ENCODE results near the gene KCNH4.

Gene KCNH4

DNA sequence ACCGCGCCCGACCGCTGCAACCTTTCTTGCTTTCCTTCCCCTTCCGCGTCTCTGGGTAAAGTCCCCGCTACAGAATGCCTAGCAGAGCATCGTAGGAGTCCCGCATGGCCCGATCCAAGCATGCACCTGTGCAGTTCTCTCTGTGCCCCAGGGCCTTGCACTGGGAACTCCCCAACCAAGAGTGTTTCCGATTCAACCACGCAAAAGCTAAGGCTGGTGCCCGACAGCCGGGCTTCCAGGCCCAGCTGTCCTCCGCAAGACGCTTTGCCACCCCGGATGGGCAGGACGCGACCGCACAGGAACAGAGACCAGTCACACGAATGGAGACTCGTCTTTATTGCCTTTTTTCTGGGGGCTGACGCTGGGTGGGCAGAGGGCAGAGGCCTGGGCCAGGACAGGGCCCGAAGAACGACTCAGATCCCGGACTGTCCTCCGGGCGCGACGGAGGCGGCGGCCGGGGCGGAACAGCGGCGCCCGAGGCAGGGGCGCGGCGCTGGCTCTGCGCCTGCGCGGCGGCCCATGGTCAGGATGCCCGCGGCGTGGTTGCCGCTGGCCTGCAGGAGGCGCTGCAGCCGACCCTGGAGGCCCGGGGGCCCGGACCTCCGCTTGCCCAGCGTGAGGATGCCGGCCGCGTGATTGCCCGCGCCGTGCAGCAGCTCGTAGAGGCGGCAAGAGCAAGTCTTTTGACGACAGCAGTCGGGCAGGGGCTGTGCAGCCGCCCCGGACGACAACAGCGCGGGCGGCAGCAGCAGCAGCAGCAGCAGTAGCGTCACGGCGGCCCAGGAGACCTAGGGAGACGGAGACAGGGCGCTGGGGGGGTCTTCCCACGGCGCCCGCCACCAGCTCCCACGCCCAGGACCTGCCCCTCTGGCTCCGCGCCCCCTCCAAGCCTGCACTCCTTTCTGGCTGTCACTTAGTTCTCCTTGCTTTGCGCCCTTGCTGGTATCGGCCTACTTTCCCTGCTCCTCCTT, 3.1 kb upstream of the KCNH4 start:
- Histone ChIP-seq H3K4me3 (ENCODE audit: low read length) (peak overlapping the region; percentile 80), H3K36me3 (ENCODE audit: insufficient read depth, low read length) (no peaks in the 10 kb centered on the region), H3K27me3 (ENCODE audit: control insufficient read depth, insufficient read depth, low read length) (peaks cover 28% of the 10 kb centered on the region), H3K9ac (ENCODE audit: low read depth, low read length) (peak overlapping the region; percentile 82), H3K9me3 (replicated peaks; ENCODE audit: low read length) (no peaks in the 10 kb centered on the region), H3K4me1 (ENCODE audit: control insufficient read depth, insufficient read depth, low read length) (peaks cover 27% of the 10 kb centered on the region), H3K4me2 (ENCODE audit: low read length) (peak overlapping the region; percentile 98)

DNA sequence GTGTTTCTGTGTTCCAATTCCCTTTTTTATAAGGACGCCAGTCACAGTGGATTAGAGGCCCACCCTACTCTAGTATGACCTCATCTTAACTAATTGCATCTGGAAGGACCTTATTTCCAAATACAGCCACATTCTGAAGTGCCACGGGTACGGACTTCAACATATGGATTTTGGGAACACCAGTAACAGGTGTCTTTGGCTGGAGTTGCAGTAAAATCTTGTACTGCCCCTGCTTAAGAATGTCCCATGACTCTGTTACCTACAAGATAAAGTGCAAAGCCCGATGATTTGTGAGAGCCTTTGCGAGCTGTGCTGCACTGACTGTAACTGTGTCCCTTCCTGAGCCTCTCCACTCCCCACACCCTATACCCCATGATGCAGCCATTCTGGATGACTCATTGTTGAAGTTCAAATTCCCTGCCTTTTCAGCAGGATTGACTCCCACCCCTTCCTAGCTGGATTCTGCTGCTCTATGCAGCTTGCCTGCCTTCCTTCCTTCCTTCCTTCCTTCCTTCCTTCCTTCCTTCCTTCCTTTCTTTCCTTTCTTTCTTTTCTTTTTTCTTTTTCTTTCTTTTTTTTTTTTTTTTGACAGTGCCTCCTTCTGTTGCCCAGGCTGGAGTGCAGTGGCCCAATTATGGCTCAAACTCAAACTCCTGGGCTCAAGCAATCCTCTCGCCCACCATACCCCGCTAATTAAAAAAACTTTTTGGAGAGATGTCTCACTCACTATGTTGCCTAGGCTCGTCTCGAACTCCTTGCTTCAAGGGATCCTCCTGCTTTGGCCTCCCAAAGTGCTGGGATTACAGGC, 2.2 kb upstream of the KCNH4 start:
- peak overlapping the region; percentile 98 for H3K4me2 ChIP-seq (ENCODE audit: low read length)
- no peaks in the 10 kb centered on the region for H3K36me3 ChIP-seq (ENCODE audit: insufficient read depth, low read length)
- no peaks in the 10 kb centered on the region for H3K9me3 ChIP-seq (replicated peaks; ENCODE audit: low read length)
- no peak overlapping the region for H3K9ac ChIP-seq (ENCODE audit: low read depth, low read length)
- H3K4me1 ChIP-seq (ENCODE audit: control insufficient read depth, insufficient read depth, low read length): peaks cover 27% of the 10 kb centered on the region
- H3K27me3 ChIP-seq (ENCODE audit: control insufficient read depth, insufficient read depth, low read length): peaks cover 37% of the 10 kb centered on the region
- peak overlapping the region; percentile 80 for H3K4me3 ChIP-seq (ENCODE audit: low read length)

DNA sequence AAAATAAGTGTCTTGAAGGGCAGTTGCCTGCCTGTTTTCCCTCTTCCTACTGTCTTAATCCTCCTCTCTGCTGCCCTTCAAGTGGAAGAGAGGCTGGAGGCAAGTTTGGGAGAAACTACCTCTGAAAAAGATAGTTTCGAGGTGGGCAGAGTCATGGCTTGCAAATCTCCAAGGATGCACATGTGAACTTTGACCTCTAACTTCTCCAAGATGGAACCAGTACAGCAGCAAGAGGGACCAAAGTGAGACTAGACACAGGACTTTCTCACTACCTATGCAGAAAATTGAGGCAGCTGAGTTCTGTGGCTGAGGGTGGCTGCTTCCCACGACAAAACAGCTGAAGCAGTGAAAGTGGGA, 887 bp upstream of the KCNH4 start:
- no peak overlapping the region for H3K9ac ChIP-seq (ENCODE audit: low read depth, low read length)
- H3K4me1 ChIP-seq (ENCODE audit: control insufficient read depth, insufficient read depth, low read length): peaks cover 27% of the 10 kb centered on the region
- no peaks in the 10 kb centered on the region for H3K9me3 ChIP-seq (replicated peaks; ENCODE audit: low read length)
- H3K4me3 ChIP-seq (ENCODE audit: low read length): no peak overlapping the region
- no peaks in the 10 kb centered on the region for H3K36me3 ChIP-seq (ENCODE audit: insufficient read depth, low read length)
- no peak overlapping the region for H3K4me2 ChIP-seq (ENCODE audit: low read length)
- H3K27me3 ChIP-seq (ENCODE audit: control insufficient read depth, insufficient read depth, low read length): peaks cover 39% of the 10 kb centered on the region

DNA sequence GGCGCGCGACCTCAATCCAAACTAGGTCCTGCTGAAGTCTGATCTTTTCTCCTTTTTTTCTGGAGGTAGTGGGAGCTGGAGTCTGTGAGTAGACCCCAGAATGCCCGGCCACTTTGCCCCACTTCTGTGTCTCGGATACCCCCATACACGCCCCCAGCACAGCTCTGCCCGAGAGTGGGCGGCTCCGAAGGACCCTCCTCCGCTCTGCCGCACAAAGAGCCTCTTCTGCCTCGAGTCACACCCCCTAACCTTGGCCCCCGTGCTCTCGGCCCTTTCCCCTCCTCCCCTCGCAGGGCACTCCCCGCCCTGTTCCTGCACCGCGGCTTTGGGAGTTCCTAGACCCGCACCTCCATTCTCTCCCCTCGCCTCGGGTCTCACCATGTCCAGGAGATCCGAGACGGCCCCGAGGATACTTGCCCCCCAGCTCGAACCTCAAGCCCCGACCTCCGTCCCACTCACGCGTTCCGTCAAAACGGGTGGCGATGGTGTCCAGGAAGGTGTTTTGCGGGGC, 476 bp downstream of the KCNH4 start:
- H3K4me2 ChIP-seq (ENCODE audit: low read length): peak overlapping the region; percentile 72
- peaks cover 27% of the 10 kb centered on the region for H3K4me1 ChIP-seq (ENCODE audit: control insufficient read depth, insufficient read depth, low read length)
- H3K27me3 ChIP-seq (ENCODE audit: control insufficient read depth, insufficient read depth, low read length): peaks cover 45% of the 10 kb centered on the region
- H3K9ac ChIP-seq (ENCODE audit: low read depth, low read length): no peak overlapping the region
- no peaks in the 10 kb centered on the region for H3K9me3 ChIP-seq (replicated peaks; ENCODE audit: low read length)
- no peaks in the 10 kb centered on the region for H3K36me3 ChIP-seq (ENCODE audit: insufficient read depth, low read length)
- H3K4me3 ChIP-seq (ENCODE audit: low read length): peak overlapping the region; percentile 53

DNA sequence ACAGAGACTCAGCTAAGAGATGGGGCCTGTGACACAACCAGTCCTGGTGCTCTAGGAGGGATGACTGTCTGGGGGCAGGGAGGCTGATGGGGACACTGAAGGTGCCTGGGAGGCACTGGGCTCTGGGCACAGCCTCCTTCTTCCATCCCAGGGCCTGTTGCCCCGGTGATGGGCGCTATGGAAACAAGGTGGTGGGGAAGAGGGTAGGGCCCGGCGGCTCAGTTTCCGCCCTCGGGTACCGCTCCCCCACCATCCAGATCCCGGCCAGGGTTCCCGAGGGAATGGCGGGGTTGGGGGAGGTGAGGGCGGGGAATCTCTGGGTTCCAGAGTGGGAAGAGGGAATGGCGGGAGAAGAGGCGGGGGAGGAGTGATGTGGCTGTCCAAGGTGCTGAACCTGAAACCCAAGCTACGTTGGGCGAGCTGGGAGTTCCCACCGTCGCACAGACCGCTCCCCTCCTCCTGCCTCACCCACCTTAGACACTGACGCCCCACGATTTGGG, 981 bp downstream of the KCNH4 start:
- peaks cover 50% of the 10 kb centered on the region for H3K27me3 ChIP-seq (ENCODE audit: control insufficient read depth, insufficient read depth, low read length)
- H3K4me1 ChIP-seq (ENCODE audit: control insufficient read depth, insufficient read depth, low read length): peaks cover 27% of the 10 kb centered on the region
- H3K9ac ChIP-seq (ENCODE audit: low read depth, low read length): no peak overlapping the region
- H3K36me3 ChIP-seq (ENCODE audit: insufficient read depth, low read length): no peaks in the 10 kb centered on the region
- no peak overlapping the region for H3K4me2 ChIP-seq (ENCODE audit: low read length)
- no peak overlapping the region for H3K4me3 ChIP-seq (ENCODE audit: low read length)
- no peaks in the 10 kb centered on the region for H3K9me3 ChIP-seq (replicated peaks; ENCODE audit: low read length)

DNA sequence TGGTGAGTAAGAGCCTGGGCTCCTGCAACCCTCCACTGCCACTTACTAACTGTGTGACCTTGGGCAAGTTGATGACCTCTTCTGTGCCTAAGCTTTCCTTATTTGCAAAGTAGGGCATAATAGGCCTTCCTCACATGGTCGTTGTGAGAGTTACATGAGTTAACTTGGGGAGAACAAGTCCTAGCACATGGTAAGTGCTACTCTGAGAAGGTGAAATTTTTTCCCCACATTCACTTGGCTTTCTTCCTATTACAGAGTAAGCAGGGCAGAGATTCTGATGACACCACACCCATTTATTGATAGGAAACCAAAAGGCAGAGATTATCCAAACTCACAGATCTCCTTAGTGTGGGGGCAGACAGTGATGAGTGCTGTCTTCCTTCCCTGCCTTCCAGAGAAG, 1.6 kb downstream of the KCNH4 start:
- Histone ChIP-seq H3K36me3 (ENCODE audit: insufficient read depth, low read length) (no peaks in the 10 kb centered on the region), H3K9ac (ENCODE audit: low read depth, low read length) (no peak overlapping the region), H3K4me1 (ENCODE audit: control insufficient read depth, insufficient read depth, low read length) (peaks cover 23% of the 10 kb centered on the region), H3K27me3 (ENCODE audit: control insufficient read depth, insufficient read depth, low read length) (peaks cover 56% of the 10 kb centered on the region), H3K4me3 (ENCODE audit: low read length) (no peak overlapping the region), H3K4me2 (ENCODE audit: low read length) (no peak overlapping the region), H3K9me3 (replicated peaks; ENCODE audit: low read length) (no peaks in the 10 kb centered on the region)

DNA sequence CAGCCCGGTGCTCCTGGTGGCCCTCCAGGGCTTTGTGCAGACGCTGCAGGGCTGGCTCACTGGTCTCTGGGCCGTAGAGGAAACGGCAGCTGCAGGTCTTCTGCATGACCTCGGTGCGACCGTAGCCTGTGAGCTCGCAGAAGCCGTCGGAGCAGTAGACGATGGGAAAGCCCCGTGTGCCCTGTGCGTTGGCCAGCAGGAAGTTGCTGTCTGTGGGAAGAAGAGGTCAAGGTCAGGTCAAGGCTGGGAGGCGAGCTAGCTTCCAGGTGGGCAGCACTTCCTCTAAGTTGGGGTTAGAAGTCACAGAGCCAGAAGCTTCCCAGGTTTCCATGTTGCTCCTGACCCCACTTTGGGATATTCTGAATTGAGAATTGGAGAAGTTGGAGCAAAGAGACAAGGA, 2.1 kb downstream of the KCNH4 start:
- no peak overlapping the region for H3K4me2 ChIP-seq (ENCODE audit: low read length)
- no peak overlapping the region for H3K9ac ChIP-seq (ENCODE audit: low read depth, low read length)
- H3K4me3 ChIP-seq (ENCODE audit: low read length): no peak overlapping the region
- H3K9me3 ChIP-seq (replicated peaks; ENCODE audit: low read length): no peaks in the 10 kb centered on the region
- H3K4me1 ChIP-seq (ENCODE audit: control insufficient read depth, insufficient read depth, low read length): peaks cover 19% of the 10 kb centered on the region
- no peaks in the 10 kb centered on the region for H3K36me3 ChIP-seq (ENCODE audit: insufficient read depth, low read length)
- peaks cover 56% of the 10 kb centered on the region for H3K27me3 ChIP-seq (ENCODE audit: control insufficient read depth, insufficient read depth, low read length)

DNA sequence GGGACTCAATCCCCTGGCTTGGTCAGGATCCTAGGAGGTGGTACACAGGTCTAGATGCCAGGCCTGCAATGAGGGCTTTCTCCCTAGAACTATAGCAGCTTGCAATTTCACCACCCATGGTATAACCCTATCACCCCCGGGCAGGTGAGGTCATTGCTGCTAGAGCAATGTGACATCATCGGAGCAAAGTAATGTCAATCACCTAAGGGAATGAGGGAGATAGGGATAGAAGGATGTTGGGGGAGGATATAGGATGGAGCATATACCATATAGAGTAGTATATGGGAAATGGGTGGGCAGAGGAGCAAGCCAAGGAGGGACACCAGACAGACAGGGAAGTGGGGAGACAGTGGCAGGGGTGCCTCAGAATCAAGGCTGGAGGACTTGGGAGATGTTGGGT, 3.3 kb downstream of the KCNH4 start:
- H3K27me3 ChIP-seq (ENCODE audit: control insufficient read depth, insufficient read depth, low read length): peaks cover 58% of the 10 kb centered on the region
- no peak overlapping the region for H3K4me2 ChIP-seq (ENCODE audit: low read length)
- no peak overlapping the region for H3K4me3 ChIP-seq (ENCODE audit: low read length)
- H3K9me3 ChIP-seq (replicated peaks; ENCODE audit: low read length): no peaks in the 10 kb centered on the region
- no peaks in the 10 kb centered on the region for H3K36me3 ChIP-seq (ENCODE audit: insufficient read depth, low read length)
- peaks cover 7% of the 10 kb centered on the region for H3K4me1 ChIP-seq (ENCODE audit: control insufficient read depth, insufficient read depth, low read length)
- H3K9ac ChIP-seq (ENCODE audit: low read depth, low read length): no peak overlapping the region

DNA sequence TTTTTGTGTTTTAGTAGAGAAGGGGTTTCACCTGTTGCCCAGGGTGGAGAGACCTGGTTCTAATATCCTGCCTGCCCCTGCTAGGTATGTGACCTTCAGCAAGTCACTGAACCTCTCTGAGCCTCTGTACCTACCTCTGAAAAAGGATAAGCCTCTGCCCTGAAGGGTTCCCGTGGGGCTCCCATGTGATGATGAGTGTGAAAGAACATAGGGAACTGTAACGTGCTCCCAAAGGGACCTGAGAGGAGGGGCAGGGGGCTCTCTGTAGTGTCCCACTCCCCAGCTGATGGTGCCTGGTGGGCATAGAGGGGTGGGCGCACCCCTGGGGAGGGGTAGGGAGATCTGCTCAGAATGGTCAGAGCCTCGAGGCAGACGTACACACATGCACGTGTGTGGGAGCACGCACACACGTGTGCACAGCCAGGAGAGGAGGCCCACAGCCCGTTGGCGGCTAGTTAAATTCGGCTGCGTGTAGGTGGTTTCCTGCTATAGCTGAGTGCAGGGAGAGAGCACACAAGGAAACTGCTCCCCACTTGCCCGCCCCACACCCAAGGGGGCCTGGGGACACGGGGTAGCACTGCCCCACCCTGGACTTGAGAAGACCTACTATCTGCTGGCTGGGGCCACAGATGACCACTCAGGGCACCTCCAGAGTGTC, 6.7 kb downstream of the KCNH4 start:
- no peaks in the 10 kb centered on the region for H3K9me3 ChIP-seq (replicated peaks; ENCODE audit: low read length)
- peaks cover 56% of the 10 kb centered on the region for H3K27me3 ChIP-seq (ENCODE audit: control insufficient read depth, insufficient read depth, low read length)
- H3K4me1 ChIP-seq (ENCODE audit: control insufficient read depth, insufficient read depth, low read length): no peaks in the 10 kb centered on the region
- H3K4me2 ChIP-seq (ENCODE audit: low read length): no peak overlapping the region
- H3K36me3 ChIP-seq (ENCODE audit: insufficient read depth, low read length): no peaks in the 10 kb centered on the region
- H3K9ac ChIP-seq (ENCODE audit: low read depth, low read length): no peak overlapping the region
- H3K4me3 ChIP-seq (ENCODE audit: low read length): no peak overlapping the region

DNA sequence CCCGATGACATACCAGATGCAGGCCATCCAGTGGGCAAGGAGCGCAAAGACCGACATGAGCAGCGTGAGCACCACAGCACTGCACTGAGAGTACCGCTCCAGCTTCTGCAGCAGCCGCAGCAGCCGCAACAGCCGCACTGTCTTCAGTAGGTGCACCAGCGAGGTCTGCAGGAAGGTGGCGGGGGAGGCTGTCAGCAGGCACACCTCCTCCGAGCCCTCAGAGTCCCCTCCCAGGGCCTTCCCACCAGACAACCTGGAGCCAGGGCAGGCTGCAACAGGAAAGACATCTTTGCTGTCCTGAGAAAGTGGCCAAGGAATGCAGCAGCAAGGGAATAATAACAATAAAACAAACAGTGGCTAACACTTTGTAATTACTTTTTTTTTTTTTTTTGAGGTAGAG, 9.1 kb downstream of the KCNH4 start:
- Histone ChIP-seq H3K4me1 (ENCODE audit: control insufficient read depth, insufficient read depth, low read length) (no peaks in the 10 kb centered on the region), H3K9me3 (replicated peaks; ENCODE audit: low read length) (no peaks in the 10 kb centered on the region)

DNA sequence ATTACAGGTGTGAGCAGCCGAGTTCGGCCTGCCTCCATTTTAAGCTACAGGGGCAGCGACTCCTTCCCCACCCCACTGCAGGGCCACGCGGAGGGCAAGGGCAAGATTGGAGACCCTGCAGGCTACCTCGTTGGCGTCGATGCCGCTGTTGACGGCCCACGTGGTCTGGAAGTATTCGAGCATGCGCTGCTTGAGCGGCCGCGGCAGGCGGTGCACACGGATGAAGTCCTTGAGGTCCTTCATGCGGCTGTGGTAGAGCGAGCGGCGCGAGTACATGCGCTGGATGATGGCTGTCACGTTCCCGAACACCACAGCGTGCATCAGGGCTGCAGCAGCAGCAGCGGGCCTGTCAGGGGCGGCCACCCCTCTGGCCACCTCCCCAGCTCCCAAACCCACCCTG, 11.6 kb downstream of the KCNH4 start:
- Histone ChIP-seq H3K4me3 (ENCODE audit: low read length) (no peak overlapping the region), H3K4me2 (ENCODE audit: low read length) (no peak overlapping the region), H3K27me3 (ENCODE audit: control insufficient read depth, insufficient read depth, low read length) (peaks cover 32% of the 10 kb centered on the region), H3K9me3 (replicated peaks; ENCODE audit: low read length) (no peaks in the 10 kb centered on the region), H3K36me3 (ENCODE audit: insufficient read depth, low read length) (no peaks in the 10 kb centered on the region), H3K4me1 (ENCODE audit: control insufficient read depth, insufficient read depth, low read length) (no peaks in the 10 kb centered on the region), H3K9ac (ENCODE audit: low read depth, low read length) (no peak overlapping the region)

More for the DNA sequence above, 9.1 kb downstream of the KCNH4 start:
- Histone ChIP-seq H3K9ac (ENCODE audit: low read depth, low read length) (no peak overlapping the region), H3K27me3 (ENCODE audit: control insufficient read depth, insufficient read depth, low read length) (peaks cover 43% of the 10 kb centered on the region), H3K36me3 (ENCODE audit: insufficient read depth, low read length) (no peaks in the 10 kb centered on the region), H3K4me2 (ENCODE audit: low read length) (no peak overlapping the region), H3K4me3 (ENCODE audit: low read length) (no peak overlapping the region)
